NCI-H2107 treated with DMSO at 0.1 percent for 48 hours (cell line): Measurements from ENCODE around the gene TSPAN33.

Source experiments
- DNase-seq: peaks from one replicate; lab custom pipeline; 2025; ENCODE audit not compliant: unreplicated experiment; lab: John Stamatoyannopoulos, UW

TSPAN33 gene

DNA sequence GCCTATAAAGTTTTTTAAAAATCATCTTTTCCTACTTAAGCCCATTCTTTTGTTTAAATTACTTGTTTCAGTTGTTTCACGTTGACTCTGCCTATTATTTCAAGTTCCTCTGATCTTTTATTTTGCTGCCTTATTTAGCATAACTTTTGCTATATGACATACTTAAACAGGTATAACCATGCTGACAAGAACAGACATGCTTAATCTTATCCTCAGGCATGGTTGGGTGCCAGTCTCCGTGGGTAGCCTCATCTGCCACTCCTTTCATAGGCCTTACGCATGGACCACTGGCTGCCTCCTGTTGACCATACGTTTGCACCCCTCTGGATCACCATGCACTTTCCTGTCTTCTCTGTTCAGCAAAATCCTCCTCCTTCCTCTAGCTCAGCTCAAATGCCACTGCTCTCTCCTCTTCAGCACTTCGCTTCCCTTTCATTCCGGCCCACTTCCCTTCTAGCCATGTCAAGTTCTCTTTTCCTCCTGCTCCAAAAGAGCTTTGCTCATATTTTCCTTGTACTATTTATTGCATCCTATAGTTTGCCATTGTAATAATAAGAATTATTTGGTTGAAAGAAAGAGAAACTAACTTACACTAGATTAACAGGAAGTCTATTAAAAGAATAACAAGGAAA lies 10.0 kb upstream of the TSPAN33 start:
- DNase-seq: no peak

DNA sequence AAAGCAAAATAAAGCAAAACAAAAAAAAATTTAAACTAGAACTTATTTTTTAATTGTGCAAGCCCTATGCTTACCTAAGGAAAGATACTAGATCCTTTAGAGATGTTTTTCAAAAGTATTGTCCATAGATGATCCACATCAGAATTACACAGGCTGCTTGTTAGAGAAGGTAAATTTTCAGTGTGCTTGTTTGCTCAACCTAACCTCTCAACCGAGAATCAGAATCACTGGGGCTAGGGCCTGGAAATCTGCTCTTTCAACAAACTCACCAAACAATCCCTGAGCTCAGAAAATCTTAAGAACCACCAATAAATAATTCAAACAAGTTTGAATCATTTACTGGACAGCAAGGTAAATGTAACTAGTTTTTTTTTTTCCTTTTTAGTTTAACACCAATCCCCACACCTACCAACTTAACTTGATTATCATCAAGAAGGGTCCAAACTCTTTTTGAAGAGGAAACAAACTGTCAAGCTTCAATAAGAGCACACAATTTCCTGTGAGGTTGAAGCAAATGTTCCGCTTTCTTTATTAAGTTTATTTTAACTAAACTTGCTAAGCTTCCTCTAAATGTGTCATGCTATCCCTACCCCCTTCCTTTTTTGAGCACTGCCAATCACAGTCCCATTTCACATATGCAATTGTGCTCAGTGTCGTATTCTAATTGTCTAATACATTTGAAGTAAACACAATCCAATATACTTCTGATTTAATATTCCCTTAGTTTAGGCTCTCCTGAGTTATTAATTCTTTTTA lies 7.4 kb upstream of the TSPAN33 start:
- no peak for DNase-seq

DNA sequence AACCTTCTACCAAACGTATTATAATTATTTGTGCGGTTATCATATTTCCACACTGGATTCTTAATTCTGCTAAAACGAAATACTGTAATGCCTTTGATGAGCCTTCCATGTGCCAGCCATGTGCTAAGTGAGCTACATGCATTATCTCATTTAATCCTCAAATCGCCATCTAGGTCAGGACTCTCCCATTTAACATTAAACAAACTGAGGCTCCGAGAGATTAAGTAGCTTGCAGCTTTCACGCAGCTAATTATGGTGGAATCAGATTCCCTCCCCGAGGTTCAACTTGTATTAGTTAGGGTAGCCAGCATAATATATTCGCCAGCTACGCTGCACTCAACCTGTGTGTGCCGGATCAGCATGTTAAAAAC lies 798 bp upstream of the TSPAN33 start:
- DNase-seq: no peak

DNA sequence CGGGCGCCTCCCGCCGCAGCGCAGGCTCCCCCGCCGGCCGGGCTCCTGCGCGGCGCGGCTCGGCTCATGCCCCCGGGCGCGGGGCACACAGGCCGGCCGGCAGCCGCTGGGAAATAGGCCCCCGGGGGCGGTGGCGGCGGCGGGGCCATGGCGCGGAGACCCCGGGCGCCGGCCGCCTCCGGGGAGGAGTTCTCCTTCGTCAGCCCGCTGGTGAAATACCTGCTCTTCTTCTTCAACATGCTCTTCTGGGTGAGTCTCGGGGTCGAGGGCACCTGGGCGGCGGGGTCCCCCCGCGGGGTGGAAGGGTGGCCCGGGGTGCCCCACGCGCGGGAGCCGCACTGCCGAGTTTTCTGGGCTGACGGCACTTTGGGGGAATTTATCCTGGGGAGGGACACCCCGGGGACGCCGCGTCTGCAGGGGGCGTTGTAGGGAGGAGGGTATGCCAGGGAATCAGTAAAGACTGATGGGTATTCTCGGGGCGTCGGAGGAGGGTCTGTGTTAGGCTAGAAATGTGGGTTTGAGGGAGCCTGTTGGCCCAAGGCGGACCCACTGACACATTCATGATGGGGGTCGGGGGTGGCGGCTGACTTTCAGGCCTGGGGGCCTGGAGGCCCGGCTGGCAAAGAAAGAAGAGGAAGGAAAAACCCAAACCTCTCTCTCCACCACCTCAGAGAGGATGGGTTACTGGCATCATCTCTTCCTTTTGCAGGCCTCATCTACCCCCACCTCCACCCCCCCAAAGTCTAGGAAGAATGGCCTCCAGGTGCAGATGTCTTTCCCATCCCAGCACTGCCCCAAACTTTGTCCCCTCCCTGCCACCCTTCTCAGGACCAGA lies 544 bp downstream of the TSPAN33 start:
- DNase-seq: no peak

GRCh38 chr7:129146237-129146979 lies 1.9 kb downstream of the TSPAN33 start:
- DNase-seq: no peak

- no peak for DNase-seq
Observed at GRCh38 chr7:129147731-129148130, 3.2 kb downstream of the TSPAN33 start.

- no peak for DNase-seq
Observed at GRCh38 chr7:129149511-129149910, 5.0 kb downstream of the TSPAN33 start.

GRCh38 chr7:129150199-129150996 lies 5.9 kb downstream of the TSPAN33 start:
- no peak for DNase-seq

DNA sequence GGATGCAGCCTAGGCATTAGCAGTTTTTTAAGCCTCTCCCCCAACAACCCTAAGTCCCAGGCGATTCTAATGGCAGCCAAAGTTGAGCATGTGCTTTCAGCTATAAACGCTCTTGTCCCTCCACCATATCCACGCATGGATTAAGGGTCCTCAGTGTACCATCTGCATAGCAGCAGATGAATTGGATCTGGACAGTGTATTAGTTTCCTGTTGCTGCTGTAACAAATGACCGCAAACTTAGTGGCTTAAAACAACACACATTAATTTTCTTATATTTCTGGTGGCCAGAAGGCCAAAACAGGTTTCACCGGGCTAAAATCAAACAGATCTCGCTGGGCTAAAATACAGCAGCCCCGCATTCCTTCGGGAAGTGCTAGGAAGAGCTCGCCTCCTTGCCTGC lies 13.1 kb downstream of the TSPAN33 start:
- no peak for DNase-seq

GRCh38 chr7:129159539-129159938 lies 15.0 kb downstream of the TSPAN33 start:
- DNase-seq: no peak

- DNase-seq: no peak
Observed at GRCh38 chr7:129160161-129160905, 15.8 kb downstream of the TSPAN33 start.

- no peak for DNase-seq
Observed at GRCh38 chr7:129161524-129162225, 17.2 kb downstream of the TSPAN33 start.

DNA sequence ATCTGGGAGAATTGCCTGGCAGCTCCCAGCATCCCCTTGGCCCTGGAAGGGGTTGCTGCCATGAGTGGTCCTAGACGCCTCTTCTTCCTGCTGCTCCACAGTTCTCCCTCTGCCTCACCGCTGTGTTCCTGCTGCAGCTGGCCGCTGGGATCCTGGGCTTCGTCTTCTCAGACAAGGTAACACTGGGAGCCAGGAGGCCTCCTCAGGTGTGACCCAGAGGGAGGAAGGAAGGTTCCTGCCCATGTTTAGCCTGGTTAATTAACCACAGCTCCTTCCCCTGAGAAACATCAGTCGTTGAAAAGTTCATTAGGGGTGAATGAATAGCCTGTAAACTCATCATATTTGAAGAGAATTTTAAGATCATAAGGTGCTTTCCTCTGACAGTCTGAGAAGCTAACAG lies 18.2 kb downstream of the TSPAN33 start:
- DNase-seq: no peak

GRCh38 chr7:129163875-129164544 lies 19.5 kb downstream of the TSPAN33 start:
- DNase-seq: peak; percentile 15

GRCh38 chr7:129166745-129167144 lies 22.2 kb downstream of the TSPAN33 start:
- DNase-seq: no peak

DNA sequence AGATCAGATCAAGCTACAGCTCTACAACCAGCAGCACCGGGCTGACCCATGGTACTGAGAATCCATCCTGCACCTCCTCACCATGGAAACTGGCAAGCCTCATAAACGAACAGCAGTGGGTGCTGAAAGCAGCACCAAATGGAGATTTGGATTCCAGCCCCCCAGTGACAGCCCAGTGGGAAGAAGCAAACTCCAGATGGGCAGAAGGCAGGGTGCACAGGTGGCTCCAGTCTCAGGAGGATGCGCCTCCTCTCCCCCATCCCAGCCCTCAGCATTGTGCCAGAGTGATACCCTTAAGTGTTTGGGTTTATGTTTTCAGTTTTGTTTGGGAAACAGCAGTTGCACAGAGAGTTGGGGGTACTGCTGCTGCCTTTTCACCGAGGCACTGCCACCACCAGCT lies 23.3 kb downstream of the TSPAN33 start:
- no peak for DNase-seq

GRCh38 chr7:129168231-129169021 lies 23.9 kb downstream of the TSPAN33 start:
- DNase-seq: no peak

- no peak for DNase-seq
Observed at GRCh38 chr7:129169171-129169671, 24.7 kb downstream of the TSPAN33 start.
